Measurements from ENCODE around the gene SLC9B2. TPM values are rescaled to one million over a fixed set of nuclear protein-coding genes. Genes with fewer than 3 reads are reported as not detected.

Gene SLC9B2
- total RNA-seq, 1 donor from 2014 or later = 23.3 TPM

- Histone ChIP-seq H3K9me3 (no peaks in the 10 kb centered on the region), H3K4me1 (no peaks in the 10 kb centered on the region), H3K27me3 (no peaks in the 10 kb centered on the region), H3K27ac (no peak overlapping the region), H3K4me3 (no peak overlapping the region), H3K36me3 (peaks cover 0 to 24% of the 10 kb centered on the region in 2 donors)
- no peak for TF ChIP-seq POLR2A (IDR thresholded peaks at IDR 0.05)
- no peak for TF ChIP-seq POLR2AphosphoS5 (IDR thresholded peaks at IDR 0.05; ENCODE audit: insufficient read depth in 1 of 2, low read depth in 1 of 2)
- peak in 1 of 3 experiments; percentile 17 for TF ChIP-seq CTCF (IDR thresholded peaks at IDR 0.05)
- DNase-seq (ENCODE audit: extremely low spot score in 2 of 2) = no peak
- intact Hi-C loops (cut with DNase I) = loop anchor here (2.0 to 10.0 kb wide), 2 partner anchors 51 to 647 kb away; no protein-coding TSS in a partner anchor
Observed at GRCh38 chr4:103091601-103092223, 15.2 kb upstream of the SLC9B2 start.

- H3K9me3 ChIP-seq = no peaks in the 10 kb centered on the region
- TF ChIP-seq POLR2A (IDR thresholded peaks at IDR 0.05) = no peak
- TF ChIP-seq CTCF (IDR thresholded peaks at IDR 0.05) = no peak
- no peak for TF ChIP-seq POLR2AphosphoS5 (IDR thresholded peaks at IDR 0.05; ENCODE audit: insufficient read depth in 1 of 2, low read depth in 1 of 2)
- no peak overlapping the region for H3K4me3 ChIP-seq
- H3K36me3 ChIP-seq = peaks cover 0 to 37% of the 10 kb centered on the region in 2 donors
- no peaks in the 10 kb centered on the region for H3K4me1 ChIP-seq
- no peaks in the 10 kb centered on the region for H3K27me3 ChIP-seq
- intact Hi-C loops (cut with DNase I) = no loop called here
- no peak overlapping the region for H3K27ac ChIP-seq
- DNase-seq (ENCODE audit: extremely low spot score in 2 of 2) = no peak
Observed at GRCh38 chr4:103089481-103089880, 12.9 kb upstream of the SLC9B2 start.

- TF ChIP-seq CTCF (IDR thresholded peaks at IDR 0.05) = no peak
- no peak for TF ChIP-seq POLR2AphosphoS5 (IDR thresholded peaks at IDR 0.05; ENCODE audit: insufficient read depth in 1 of 2, low read depth in 1 of 2)
- intact Hi-C loops (cut with DNase I) = no loop called here
- peaks cover 0 to 41% of the 10 kb centered on the region in 2 donors for H3K36me3 ChIP-seq
- DNase-seq (ENCODE audit: extremely low spot score in 2 of 2) = no peak
- no peak overlapping the region for H3K27ac ChIP-seq
- no peaks in the 10 kb centered on the region for H3K27me3 ChIP-seq
- no peaks in the 10 kb centered on the region for H3K9me3 ChIP-seq
- no peaks in the 10 kb centered on the region for H3K4me1 ChIP-seq
- no peak overlapping the region for H3K4me3 ChIP-seq
Observed at GRCh38 chr4:103086551-103086950, 10.0 kb upstream of the SLC9B2 start.

- intact Hi-C loops (cut with DNase I) = no loop called here
- DNase-seq (ENCODE audit: extremely low spot score in 2 of 2) = no peak
- H3K36me3 ChIP-seq = peaks cover 0 to 42% of the 10 kb centered on the region in 2 donors
Observed at GRCh38 chr4:103085555-103086196, 9.1 kb upstream of the SLC9B2 start.

More at GRCh38 chr4:103085555-103086196, 9.1 kb upstream of the SLC9B2 start:
- H3K4me1 ChIP-seq = no peaks in the 10 kb centered on the region
- no peak overlapping the region for H3K4me3 ChIP-seq
- no peaks in the 10 kb centered on the region for H3K27me3 ChIP-seq
- H3K9me3 ChIP-seq = no peaks in the 10 kb centered on the region
- TF ChIP-seq CTCF (IDR thresholded peaks at IDR 0.05) (no peak), POLR2A (IDR thresholded peaks at IDR 0.05) (no peak), POLR2AphosphoS5 (IDR thresholded peaks at IDR 0.05; ENCODE audit: insufficient read depth in 1 of 2, low read depth in 1 of 2) (no peak)
- H3K27ac ChIP-seq = no peak overlapping the region

All from vagina (tissue), 2 donors.